Ectodermal cell (in vitro differentiated cells): ENCODE results near the gene GLB1L3.
"Not testable (repeated sequence)": the region's sequence is repeated elsewhere in the genome, so short reads cannot be mapped to it uniquely, and the experiment has no call there.

Experiments used
- H3K27ac ChIP-seq: 2 replicates; pipeline ENCODE4 v1.7.0; 2013; ENCODE audit warnings: mild to moderate bottlenecking, low read depth, low read length; ENCODE audit not compliant: insufficient read depth, poor library complexity, severe bottlenecking
- H3K27me3 ChIP-seq: 2 replicates; pipeline ENCODE4 v1.7.0; 2013; ENCODE audit warnings: mild to moderate bottlenecking, low read length; ENCODE audit not compliant: insufficient read depth, control insufficient read depth, poor library complexity, severe bottlenecking
- H3K36me3 ChIP-seq: one replicate; pipeline ENCODE4 v1.7.0; 2013; ENCODE audit warnings: low read length; ENCODE audit not compliant: control insufficient read depth, insufficient read depth
- H3K4me1 ChIP-seq: one replicate; pipeline ENCODE4 v1.7.0; 2013; ENCODE audit warnings: low read length; ENCODE audit not compliant: control insufficient read depth, insufficient read depth
- H3K4me3 ChIP-seq: 2 replicates; pipeline ENCODE4 v1.7.0; 2013; ENCODE audit warnings: low read depth, low read length, control low read depth; ENCODE audit not compliant: insufficient read depth
- H3K9me3 ChIP-seq: 2 replicates; pipeline ENCODE4 v1.7.0; 2013; ENCODE audit warnings: mild to moderate bottlenecking, low read length, moderate library complexity; ENCODE audit not compliant: control insufficient read depth
- WGBS, 2 experiments: methylation state at CpG; one replicate each; pipeline ENCODE4 v1.1.7; 2013; ENCODE audit warnings: missing lambda C conversion rate in 2 of 2; 5-methylcytosine and 5-hydroxymethylcytosine counted together

The GLB1L3 gene

GRCh38 chr11:134273317-134273712 is 2.9 kb upstream of the GLB1L3 start:
- WGBS, 2 experiments: 9 to 22% methylated on average over 2 to 3 of the region's 3 CpGs
- no peak overlapping the region for H3K27ac ChIP-seq
- peaks cover 74% of the 10 kb centered on the region for H3K27me3 ChIP-seq
- H3K4me3 ChIP-seq: no peak overlapping the region
- no peaks in the 10 kb centered on the region for H3K36me3 ChIP-seq
- H3K9me3 ChIP-seq: no peaks in the 10 kb centered on the region
- H3K4me1 ChIP-seq: peaks cover 10% of the 10 kb centered on the region

GRCh38 chr11:134275188-134275533 is 1.0 kb upstream of the GLB1L3 start:
- Histone ChIP-seq H3K4me3 (no peak overlapping the region), H3K9me3 (no peaks in the 10 kb centered on the region), H3K4me1 (peaks cover 10% of the 10 kb centered on the region), H3K27ac (no peak overlapping the region), H3K36me3 (no peaks in the 10 kb centered on the region), H3K27me3 (peaks cover 82% of the 10 kb centered on the region)
- WGBS, 2 experiments: 4 to 8% methylated on average over 5 of the region's 5 CpGs

DNA sequence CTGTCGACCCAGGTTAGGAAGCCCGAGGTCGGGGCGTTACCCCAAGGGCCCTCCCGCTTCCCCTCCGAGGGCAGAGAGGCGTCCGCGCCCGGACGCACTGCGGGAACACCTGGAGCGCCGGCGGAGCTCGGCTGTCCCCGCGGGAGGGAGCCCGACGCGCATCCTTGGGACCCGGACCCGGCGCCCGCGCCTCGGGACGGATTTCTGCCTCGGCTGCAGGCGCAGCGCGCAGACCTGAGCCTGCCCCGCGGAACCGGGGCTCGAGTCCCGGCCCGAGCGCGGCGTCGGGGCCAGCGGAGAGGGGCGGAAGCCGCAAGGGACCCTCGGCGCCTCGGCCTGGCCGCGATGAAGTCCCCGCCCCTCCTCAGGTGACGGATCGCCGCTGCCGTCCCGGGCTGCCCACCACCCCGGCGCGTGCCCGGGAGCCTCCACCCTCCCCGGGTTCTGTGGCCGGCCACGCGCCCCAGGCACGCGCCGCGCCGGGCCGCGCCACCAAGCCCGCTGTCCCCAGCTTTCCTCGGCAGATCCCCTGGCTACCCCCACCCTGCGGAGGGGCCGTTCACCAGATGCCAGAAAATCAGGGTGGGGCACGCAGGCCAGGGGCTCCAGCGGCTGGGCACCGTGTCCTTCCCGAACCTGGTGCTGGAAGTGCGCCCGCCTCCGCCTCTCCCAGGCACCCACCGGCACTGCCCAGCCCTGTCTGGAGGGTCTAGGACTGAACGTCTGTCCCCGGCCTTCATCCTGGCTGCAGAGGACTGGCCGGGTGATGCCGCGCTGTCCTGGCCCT is 410 bp downstream of the GLB1L3 start:
- no peaks in the 10 kb centered on the region for H3K9me3 ChIP-seq
- H3K27me3 ChIP-seq: peaks cover 75% of the 10 kb centered on the region
- no peaks in the 10 kb centered on the region for H3K36me3 ChIP-seq
- H3K27ac ChIP-seq: no peak overlapping the region
- H3K4me1 ChIP-seq: peaks cover 10% of the 10 kb centered on the region
- peak overlapping the region; percentile 41 for H3K4me3 ChIP-seq
- WGBS, 2 experiments: 0% methylated on average over 88 of the region's 88 CpGs

DNA sequence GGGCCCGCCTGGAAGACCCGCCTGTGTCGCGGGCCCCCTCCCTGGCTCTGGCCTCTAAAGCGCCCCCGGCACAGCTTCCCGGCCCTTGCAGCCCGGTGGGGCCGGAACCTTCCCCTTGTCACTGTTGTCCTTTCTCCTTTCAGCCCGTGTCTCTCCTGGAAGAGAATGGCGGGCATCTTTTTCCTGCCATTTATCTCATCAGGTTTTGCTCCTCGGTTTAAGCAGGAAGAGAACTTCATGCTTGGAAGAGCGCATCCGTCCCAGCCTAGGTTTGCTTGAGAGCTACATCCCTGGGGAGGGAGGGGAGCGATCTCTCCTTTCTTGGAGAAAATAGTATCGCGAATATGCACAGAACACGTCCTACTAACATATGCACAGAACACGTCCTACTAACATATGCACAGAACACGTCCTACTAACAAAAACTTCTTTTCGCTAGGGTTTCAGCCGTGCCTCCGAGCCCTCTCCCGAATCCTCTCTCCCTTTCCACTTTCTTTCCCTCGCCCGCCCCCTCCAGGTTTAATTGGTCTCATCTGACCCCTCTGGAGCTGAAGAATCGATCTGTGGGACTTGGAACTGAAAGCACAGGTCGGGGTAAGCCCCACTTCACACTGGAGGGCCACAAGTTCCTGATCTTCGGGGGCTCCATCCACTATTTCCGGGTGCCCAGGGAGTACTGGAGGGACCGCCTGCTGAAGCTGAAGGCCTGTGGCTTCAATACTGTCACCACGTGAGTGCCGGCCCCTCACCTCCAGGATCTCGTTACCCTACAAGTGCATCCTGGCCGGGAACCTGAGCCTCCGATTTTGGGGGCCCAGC is 1.2 kb downstream of the GLB1L3 start:
- H3K36me3 ChIP-seq: no peaks in the 10 kb centered on the region
- H3K27me3 ChIP-seq: peaks cover 67% of the 10 kb centered on the region
- WGBS, 2 experiments: 15 to 17% methylated on average over 36 of the region's 36 CpGs
- peaks cover 10% of the 10 kb centered on the region for H3K4me1 ChIP-seq
- H3K9me3 ChIP-seq: no peaks in the 10 kb centered on the region
- peak overlapping the region; percentile 41 for H3K4me3 ChIP-seq
- no peak overlapping the region for H3K27ac ChIP-seq

DNA sequence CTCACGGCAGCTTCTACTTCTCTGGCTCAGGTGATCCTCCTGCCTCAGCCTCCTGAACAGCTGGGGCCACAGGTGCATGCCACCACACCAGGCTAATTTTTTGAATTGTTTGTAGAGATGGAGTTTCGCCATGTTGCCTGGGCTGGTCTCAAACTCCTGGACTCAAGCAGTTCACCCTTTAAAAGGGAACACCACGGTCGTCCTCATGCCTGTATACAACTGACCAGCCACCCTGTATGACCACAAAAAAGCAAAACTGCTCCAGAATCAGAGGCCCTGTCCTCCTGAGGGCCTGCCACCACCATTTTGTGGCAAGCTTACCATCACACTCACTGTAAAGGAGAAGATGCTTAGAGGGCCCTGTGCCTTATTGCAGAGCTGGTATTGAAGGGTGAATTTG is 2.2 kb downstream of the GLB1L3 start:
- Histone ChIP-seq H3K9me3 (no peaks in the 10 kb centered on the region), H3K27ac (no peak overlapping the region), H3K4me3 (no peak overlapping the region), H3K27me3 (peaks cover 57% of the 10 kb centered on the region), H3K4me1 (peaks cover under 1% of the 10 kb centered on the region), H3K36me3 (no peaks in the 10 kb centered on the region)
- WGBS, 2 experiments: 89 to 90% methylated on average over 4 of the region's 4 CpGs

GRCh38 chr11:134281635-134282034 is 5.5 kb downstream of the GLB1L3 start:
- not testable (repeated sequence) for H3K4me1 ChIP-seq, H3K27ac ChIP-seq, H3K4me3 ChIP-seq, H3K36me3 ChIP-seq, H3K9me3 ChIP-seq
- WGBS, 2 experiments: 84 to 85% methylated on average over 9 to 11 of the region's 17 CpGs
- peaks cover 25% of the 10 kb centered on the region for H3K27me3 ChIP-seq

DNA sequence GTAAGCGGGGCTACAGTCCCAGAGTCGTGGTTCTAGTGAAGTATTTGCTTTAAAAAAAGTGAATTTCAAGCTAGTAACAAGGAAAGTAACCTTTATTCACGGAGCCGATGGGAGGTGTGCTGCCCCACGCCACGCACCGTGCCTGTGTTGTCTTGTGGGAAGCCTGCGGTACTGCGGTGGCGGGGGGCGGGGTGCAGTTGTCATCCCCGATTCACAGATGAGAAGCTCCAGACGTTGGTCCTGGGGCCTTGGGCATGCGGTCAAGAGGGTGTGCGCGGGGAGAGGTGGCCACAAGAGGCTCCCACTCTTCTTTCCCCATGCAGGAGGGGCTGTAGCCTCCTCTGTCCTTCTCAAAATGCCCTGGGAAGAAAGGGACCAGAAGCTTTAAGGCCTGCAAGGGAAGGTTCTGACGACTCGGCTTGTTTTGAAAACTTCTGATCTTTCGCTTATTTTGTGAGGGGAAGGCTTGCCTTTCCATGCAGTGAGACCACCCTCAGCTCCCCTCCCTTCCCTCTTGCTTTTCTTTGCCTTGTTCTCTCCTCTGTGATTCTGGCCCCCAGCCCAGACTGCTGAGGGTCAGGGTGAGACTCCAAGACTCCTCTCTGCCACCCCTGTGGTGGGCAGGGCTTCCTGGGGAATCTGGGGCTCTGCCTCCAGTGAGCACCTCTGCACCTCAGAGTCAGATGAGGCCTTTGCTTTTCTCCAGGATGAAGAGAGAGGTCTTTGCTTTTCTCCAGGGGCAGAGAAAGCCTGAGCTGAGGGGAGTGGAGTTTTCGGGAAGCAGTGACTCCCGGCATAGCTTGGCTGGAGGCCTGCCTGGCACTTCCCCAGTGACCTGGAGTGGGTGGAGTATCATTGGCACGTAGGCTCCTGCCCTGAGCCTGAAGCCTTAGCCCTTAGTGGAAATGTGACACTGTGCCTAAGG is 6.2 kb downstream of the GLB1L3 start:
- Histone ChIP-seq H3K4me1 (no peaks in the 10 kb centered on the region), H3K4me3 (no peak overlapping the region), H3K36me3 (no peaks in the 10 kb centered on the region), H3K9me3 (no peaks in the 10 kb centered on the region), H3K27ac (no peak overlapping the region), H3K27me3 (peaks cover 17% of the 10 kb centered on the region)
- 90 to 91% methylated on average over 22 of the region's 22 CpGs for WGBS, 2 experiments

GRCh38 chr11:134283461-134284230 is 7.5 kb downstream of the GLB1L3 start:
- Histone ChIP-seq H3K36me3 (no peaks in the 10 kb centered on the region), H3K27me3 (peaks cover 5% of the 10 kb centered on the region), H3K4me1 (no peaks in the 10 kb centered on the region), H3K4me3 (no peak overlapping the region), H3K9me3 (no peaks in the 10 kb centered on the region), H3K27ac (no peak overlapping the region)
- WGBS, 2 experiments: 92% methylated on average over 16 of the region's 16 CpGs

- not testable (repeated sequence) for H3K4me1 ChIP-seq, H3K36me3 ChIP-seq, H3K27me3 ChIP-seq, H3K9me3 ChIP-seq, H3K4me3 ChIP-seq, H3K27ac ChIP-seq
- 91 to 92% methylated on average over 5 of the region's 5 CpGs for WGBS, 2 experiments
Observed at GRCh38 chr11:134284349-134284748, 8.2 kb downstream of the GLB1L3 start.
